KOPT-K1 (cell line): ENCODE results near the gene TM9SF3.

Experiments used
- H3K27ac ChIP-seq: fragments of 200-600 bp; sonication (generic); 2 replicates; pipeline ENCODE4 v1.5.1; 2016; ENCODE audit warnings: antibody characterized with exemption, mild to moderate bottlenecking, low read depth, low read length; ENCODE audit not compliant: poor library complexity, severe bottlenecking
- H3K36me3 ChIP-seq: fragments of 200-600 bp; sonication (generic); 2 replicates; pipeline ENCODE4 v1.5.1; 2017; ENCODE audit warnings: antibody characterized with exemption, mild to moderate bottlenecking, low read length, moderate library complexity; ENCODE audit not compliant: insufficient read depth
- H3K9me3 ChIP-seq: fragments of 200-600 bp; sonication (generic); 2 replicates; pipeline ENCODE4 v1.5.1; 2017; ENCODE audit warnings: antibody characterized with exemption, low read length, mild to moderate bottlenecking; ENCODE audit not compliant: insufficient read depth, poor library complexity, severe bottlenecking

TM9SF3 gene

GRCh38 chr10:96513698-96514561 lies 72.9 kb downstream of the TM9SF3 start, which contains the start of gene TLL2:
TLL2 (minus strand) TSS chr10:96513926; CDS start chr10:96513685, 241 bp downstream.
- Histone ChIP-seq H3K36me3 (peaks cover 10% of the 10 kb centered on the region), H3K27ac (no peak within 1 kb of the TSS), H3K9me3 (no peaks in the 10 kb centered on the region)

DNA sequence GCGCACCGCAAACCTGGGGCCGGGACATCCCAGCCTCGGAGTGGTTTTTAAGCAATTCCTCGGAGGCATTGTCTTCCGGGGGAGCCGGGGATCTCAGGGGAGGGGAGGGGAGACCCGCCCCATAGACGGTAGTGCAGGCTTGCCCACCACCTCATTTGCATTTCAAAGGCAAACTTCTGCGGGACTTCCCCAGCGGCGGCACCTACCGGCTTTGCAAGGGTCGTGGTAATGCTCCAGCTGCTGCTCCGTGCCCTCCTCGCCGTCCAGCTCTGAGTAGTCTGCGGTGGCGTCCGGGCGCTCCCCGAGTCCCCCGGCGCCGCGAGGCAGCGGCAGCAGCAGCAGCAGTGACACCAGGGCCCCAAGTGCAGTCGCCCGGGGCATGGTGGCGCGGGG lies 73.5 kb downstream of the TM9SF3 start:
- no peak overlapping the region for H3K27ac ChIP-seq
- H3K9me3 ChIP-seq: no peaks in the 10 kb centered on the region
- H3K36me3 ChIP-seq: peaks cover 4% of the 10 kb centered on the region

- Histone ChIP-seq H3K27ac (no peak overlapping the region), H3K9me3 (no peaks in the 10 kb centered on the region), H3K36me3 (no peaks in the 10 kb centered on the region; the same call in 1 of the 2 replicates)
These were observed 74.1 kb downstream of the TM9SF3 start for GRCh38 chr10:96512524-96513304.

DNA sequence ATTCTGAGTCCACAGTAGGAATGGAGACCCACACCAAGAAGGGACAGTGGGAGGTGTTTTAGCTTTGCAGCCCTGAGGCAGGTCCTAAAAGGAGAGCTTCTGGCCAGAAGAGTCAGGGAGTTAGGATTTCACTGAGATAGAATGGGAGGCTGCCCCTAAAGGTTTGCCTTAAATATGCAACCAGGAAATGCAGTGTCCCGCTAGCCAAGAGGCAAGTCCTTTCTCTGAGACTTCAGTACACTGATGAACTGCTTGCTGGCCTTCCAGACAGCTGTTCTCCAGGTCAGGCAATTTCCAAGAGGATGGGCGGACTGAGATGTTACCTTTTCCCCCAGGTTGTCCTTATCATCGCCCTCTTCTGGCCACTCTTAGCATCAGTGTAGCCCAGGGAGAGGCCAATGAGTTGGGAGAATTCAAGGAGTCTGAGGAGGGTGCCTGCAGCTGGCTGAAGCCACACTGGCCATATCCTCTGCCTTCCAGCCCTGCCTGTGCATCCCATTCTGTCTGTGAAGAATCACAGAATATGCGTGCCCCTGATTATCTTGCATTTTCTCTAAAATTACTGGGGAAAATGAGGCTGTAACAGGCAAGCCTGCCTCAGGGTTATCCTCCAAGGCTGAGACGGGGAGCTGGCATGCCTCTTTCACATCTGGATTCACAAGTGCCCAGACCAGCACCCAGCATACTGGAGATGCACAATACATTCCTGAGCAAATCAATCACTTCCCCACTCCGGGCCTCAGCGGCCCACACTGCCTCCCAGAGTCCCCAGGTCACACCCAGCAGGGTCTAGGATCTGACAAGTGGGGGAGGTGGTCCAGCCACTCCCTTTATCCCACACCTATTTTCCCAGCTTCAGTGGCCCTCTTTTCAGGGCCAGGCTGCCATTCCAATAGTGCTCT lies 75.5 kb downstream of the TM9SF3 start:
- H3K36me3 ChIP-seq: no peaks in the 10 kb centered on the region
- no peaks in the 10 kb centered on the region for H3K9me3 ChIP-seq
- H3K27ac ChIP-seq: no peak overlapping the region

GRCh38 chr10:96509017-96509641 lies 77.7 kb downstream of the TM9SF3 start:
- Histone ChIP-seq H3K27ac (no peak overlapping the region), H3K36me3 (no peaks in the 10 kb centered on the region), H3K9me3 (no peaks in the 10 kb centered on the region)

DNA sequence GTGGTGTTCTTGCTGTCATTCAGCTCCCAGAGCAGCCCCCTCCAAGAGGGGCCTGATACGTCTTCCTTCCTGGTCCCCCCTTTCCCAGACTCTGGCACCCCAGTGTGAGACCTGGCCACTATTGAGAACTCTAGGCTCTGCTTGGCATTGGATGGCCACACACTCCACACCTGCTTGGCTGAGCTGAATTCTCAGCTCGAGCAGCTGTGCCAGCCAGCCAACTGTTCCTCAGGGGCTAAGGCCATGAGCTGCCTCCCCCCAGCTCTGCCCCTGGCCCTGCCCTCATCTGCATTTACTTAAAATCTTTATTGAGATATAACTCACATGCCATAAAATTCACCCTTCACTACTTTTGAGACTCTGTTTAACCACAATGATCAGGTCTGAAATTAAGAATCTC lies 79.8 kb downstream of the TM9SF3 start:
- no peaks in the 10 kb centered on the region for H3K9me3 ChIP-seq
- H3K27ac ChIP-seq: no peak overlapping the region
- H3K36me3 ChIP-seq: no peaks in the 10 kb centered on the region

- Histone ChIP-seq H3K9me3 (no peaks in the 10 kb centered on the region), H3K36me3 (no peaks in the 10 kb centered on the region), H3K27ac (no peak overlapping the region)
These were observed 81.4 kb downstream of the TM9SF3 start for GRCh38 chr10:96505150-96506136.

DNA sequence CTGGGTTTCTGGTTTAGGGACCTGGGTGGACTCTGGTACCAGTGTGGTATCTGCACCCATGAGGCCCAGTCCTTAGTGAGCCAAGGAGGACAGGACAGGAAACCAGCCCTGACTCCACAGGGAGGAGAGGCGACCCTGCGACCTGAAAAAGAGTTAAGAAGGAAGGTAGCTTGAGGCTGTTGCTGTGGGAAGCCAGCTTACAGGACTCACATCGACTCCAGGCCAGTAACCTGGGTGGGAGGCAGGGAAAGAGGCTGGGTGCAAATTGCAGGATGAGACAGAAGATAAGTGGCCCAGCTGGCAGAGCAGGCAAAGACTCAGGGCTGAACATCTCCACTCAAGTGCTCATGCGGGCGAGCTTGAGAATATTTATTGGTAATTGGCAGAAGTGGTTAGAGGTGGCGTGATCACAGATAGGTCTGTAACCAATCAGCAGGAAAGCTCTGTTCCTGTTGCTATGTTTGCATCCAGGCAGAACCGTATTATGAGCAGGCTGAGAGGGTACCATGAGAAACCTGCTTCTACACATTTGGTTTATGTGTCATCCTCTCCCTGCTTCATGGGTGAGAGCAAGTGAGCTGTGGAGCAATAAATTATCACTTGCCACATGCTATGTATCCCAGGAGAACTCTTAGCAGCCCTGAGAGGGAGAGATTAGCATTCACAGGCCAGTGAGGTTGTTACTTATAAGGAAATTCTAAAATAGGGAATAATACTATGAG lies 84.1 kb downstream of the TM9SF3 start:
- no peaks in the 10 kb centered on the region for H3K9me3 ChIP-seq
- no peaks in the 10 kb centered on the region for H3K36me3 ChIP-seq
- no peak overlapping the region for H3K27ac ChIP-seq

DNA sequence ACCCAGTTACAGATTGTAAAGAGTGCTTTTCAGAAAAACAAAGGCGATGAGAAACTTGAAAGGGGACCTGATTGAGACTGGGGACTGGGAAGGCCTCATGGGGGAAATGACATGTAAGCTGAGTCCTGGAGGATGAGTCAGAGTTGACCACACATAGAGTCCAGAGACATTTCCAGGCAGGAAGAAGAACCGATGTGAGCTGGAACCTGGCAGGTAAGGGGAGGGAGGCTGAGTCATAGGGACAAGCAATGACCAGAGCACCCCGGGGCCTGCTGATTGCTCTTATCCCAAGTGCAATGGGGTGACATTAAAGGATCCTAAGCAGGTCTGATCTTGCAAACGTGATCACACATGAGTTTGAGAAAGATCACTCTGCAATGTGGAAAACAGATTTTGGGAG lies 84.8 kb downstream of the TM9SF3 start:
- Histone ChIP-seq H3K9me3 (no peaks in the 10 kb centered on the region), H3K27ac (no peak overlapping the region), H3K36me3 (no peaks in the 10 kb centered on the region)

GRCh38 chr10:96500519-96500918 lies 86.3 kb downstream of the TM9SF3 start:
- no peak overlapping the region for H3K27ac ChIP-seq
- no peaks in the 10 kb centered on the region for H3K36me3 ChIP-seq
- H3K9me3 ChIP-seq: no peaks in the 10 kb centered on the region

DNA sequence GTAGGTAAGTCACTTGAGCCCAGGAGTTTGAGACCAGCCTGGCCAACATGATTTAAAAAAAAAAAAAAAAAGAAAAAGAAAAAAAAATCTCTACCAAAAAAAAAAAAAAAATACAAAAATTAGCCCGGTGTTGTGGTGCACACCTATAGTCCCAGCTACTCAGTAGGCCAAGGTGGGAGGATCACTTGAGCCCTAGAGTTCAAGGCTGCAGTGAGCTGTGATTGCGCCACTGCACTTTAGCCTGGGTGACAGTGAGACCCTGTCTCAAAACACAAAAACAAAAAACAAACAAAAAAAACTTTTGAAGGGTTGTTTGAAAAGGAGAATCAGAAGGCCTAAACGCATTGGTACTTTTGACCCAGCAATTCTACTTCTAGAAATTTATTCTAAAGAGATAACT lies 86.8 kb downstream of the TM9SF3 start:
- Histone ChIP-seq H3K27ac (no peak overlapping the region), H3K9me3 (no peaks in the 10 kb centered on the region), H3K36me3 (no peaks in the 10 kb centered on the region)

- no peak overlapping the region for H3K27ac ChIP-seq
- no peaks in the 10 kb centered on the region for H3K9me3 ChIP-seq
- no peaks in the 10 kb centered on the region for H3K36me3 ChIP-seq
These were observed 89.4 kb downstream of the TM9SF3 start for GRCh38 chr10:96497391-96497790.

DNA sequence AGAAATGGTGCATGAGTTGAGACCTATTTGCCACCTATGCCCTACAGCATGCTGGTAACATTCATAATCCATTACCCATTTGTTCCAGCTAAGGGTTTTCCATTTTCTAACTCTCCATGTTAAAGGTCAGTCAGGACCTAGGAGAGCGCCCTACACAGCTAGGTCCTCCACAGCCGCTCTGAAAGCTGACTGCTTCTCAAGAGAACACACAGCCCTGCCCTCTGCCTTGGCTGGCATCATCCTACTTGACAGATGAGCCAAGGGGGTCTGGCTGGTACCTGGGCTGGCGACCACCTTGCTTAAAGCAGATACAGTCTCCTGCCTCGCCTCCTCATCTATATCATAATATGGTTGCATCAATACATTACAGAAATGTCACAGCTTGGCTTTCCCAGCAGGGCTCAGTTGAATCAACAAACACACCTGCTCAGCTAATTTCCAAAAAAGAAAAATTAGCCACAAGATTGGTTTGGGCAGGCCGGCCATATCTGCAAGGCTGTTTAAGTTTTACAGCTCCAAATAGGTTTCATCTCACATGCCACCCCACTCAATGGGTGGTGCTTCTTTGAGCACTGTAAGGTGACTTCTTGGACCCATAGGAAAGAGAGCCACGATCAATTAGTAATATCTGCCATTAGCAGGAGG lies 90.4 kb downstream of the TM9SF3 start:
- H3K9me3 ChIP-seq: no peaks in the 10 kb centered on the region
- no peak overlapping the region for H3K27ac ChIP-seq
- H3K36me3 ChIP-seq: no peaks in the 10 kb centered on the region
